RWPE1 (cell line): ENCODE measurements around the gene RPL11.

ENCODE experiments used
- CTCF ChIA-PET: fragments of 350-600 bp; sonication (Branson Sonifier 250); formaldehyde crosslinking; extraction: SDS; loops from one replicate; lab custom pipeline; 2021; lab: Yijun Ruan, JAX
- POLR2A ChIA-PET: fragments of 400-600 bp; formaldehyde crosslinking; extraction: SDS; loops from one replicate; lab custom pipeline; 2020; ENCODE audit warnings: antibody characterized with exemption; ENCODE audit not compliant: low non-redundant PET; lab: Yijun Ruan, JAX
- DNase-seq: peaks from one replicate; pipeline ENCODE4 v3.0.0; 2012; ENCODE audit warnings: low spot score
- H3K27ac ChIP-seq: fragments of 450-650 bp; 2 replicates; pipeline ENCODE4 v1.5.1; 2017
- CTCF ChIP-seq: fragments of 450-650 bp; conservative IDR thresholded peaks from 2 replicates; pipeline ENCODE4 v1.5.1; 2017; ENCODE audit warnings: low read depth, mild to moderate bottlenecking

The RPL11 gene

GRCh38 chr1:23695667-23696066, 4.1 kb downstream of the RPL11 start:
- TF ChIP-seq CTCF = no peak
- no peak overlapping the region for H3K27ac ChIP-seq
- DNase-seq = no peak
- ChIA-PET CTCF (interaction anchor here (1.6 kb wide), 1 partner anchor 58 kb away, joined by 4 read pairs; no protein-coding TSS in a partner anchor), POLR2A (no interaction called here)

DNA sequence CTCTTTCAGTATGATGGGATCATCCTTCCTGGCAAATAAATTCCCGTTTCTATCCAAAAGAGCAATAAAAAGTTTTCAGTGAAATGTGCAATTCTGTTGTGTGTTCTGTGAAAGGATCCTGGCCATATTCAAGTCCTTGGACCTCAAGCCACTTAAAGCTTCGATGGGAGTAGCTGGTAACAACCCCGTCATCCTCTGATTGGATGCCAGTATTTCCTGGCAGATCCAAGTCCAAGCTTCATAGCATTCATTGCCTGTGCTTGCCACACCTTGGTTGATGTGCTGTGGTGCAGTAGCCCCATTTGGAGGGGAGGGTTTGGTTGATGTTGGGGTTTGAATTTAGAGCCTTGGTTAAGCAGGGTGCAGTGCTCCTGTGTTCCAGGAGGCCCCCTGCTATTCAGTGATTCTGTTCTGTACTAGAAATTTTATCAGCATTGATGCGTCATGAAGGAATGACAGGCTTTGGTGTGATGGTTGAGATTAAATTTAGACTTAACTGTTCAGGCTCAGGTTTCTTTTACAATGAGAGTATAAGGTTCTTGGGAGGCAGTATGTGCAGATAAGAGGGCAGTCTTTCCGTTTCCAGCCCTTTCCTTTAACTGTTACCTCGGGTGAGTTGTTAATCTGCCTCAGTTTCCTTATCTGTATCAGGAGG, 4.9 kb downstream of the RPL11 start:
- H3K27ac ChIP-seq = no peak overlapping the region
- POLR2A ChIA-PET = no interaction called here
- no peak for TF ChIP-seq CTCF
- CTCF ChIA-PET = interaction anchor here (0.6 kb wide), 1 partner anchor 103 kb away, joined by 3 read pairs; no protein-coding TSS in a partner anchor
- DNase-seq = no peak

- POLR2A ChIA-PET = no interaction called here
- DNase-seq = no peak
- TF ChIP-seq CTCF = no peak
- H3K27ac ChIP-seq = no peak overlapping the region
- CTCF ChIA-PET = interaction anchor here (0.6 kb wide), 1 partner anchor 651 kb away, joined by 3 read pairs; no protein-coding TSS in a partner anchor
Observed at GRCh38 chr1:23698466-23698865, 6.9 kb downstream of the RPL11 start.

DNA sequence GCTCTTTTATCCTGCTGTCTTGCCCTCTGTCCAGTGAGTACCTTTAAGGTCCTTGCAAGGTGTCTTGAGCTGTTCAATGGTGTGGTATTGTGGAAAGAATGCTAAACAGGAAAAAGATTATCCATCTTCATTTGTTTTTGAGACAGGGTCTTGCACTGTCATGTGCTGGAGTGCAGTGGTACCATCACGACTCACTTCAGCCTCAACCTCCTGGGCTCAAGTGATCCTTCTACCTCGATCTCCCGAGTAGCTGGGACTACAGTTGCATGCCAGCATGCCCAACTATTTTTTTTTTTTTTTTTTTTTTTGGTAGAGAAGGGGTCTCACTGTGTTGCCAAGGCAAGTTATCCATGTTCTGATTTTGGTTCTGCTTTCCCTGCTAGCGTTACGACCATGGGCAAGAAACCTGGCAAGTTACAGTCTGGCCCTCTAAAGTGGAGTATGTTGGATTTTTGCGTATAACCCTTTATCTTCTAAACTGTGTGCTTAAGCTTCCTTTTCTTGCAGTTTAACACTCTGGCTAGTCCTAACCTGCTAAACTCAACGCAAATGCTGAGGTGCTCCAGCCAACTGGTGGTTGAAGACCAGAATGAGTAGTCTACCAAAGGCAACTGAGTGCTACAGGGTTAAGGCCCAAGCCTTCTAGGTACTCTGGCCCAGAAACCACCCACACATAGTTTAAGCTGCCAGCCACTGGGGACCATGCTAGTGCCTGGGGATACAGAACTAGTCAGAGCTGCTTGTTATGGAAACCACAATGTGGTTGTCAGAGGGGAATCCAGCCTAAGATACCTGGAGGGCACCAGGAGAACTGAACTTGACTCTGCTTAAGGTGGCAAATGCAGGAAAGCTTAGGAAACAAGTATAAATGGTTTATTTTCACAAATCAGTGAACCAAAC, 7.9 kb downstream of the RPL11 start:
- POLR2A ChIA-PET = interaction anchor here (0.6 kb wide), 1 partner anchor 45 kb away, joined by 4 read pairs; no protein-coding TSS in a partner anchor
- CTCF ChIA-PET = interaction anchor here (0.6 to 0.7 kb wide), 4 partner anchors 8 to 818 kb away, joined by 3 to 5 read pairs (median 3); partner anchors contain the start of gene RPL11
- no peak for TF ChIP-seq CTCF
- DNase-seq = no peak
- H3K27ac ChIP-seq = no peak overlapping the region; the same call in 1 of the 2 replicates

- ChIA-PET CTCF (no interaction called here), POLR2A (no interaction called here)
- H3K27ac ChIP-seq = peak overlapping the region; percentile 27; the same call in 1 of the 2 replicates
- TF ChIP-seq CTCF = no peak
- DNase-seq = no peak
Observed at GRCh38 chr1:23701310-23701709, 9.7 kb downstream of the RPL11 start.

DNA sequence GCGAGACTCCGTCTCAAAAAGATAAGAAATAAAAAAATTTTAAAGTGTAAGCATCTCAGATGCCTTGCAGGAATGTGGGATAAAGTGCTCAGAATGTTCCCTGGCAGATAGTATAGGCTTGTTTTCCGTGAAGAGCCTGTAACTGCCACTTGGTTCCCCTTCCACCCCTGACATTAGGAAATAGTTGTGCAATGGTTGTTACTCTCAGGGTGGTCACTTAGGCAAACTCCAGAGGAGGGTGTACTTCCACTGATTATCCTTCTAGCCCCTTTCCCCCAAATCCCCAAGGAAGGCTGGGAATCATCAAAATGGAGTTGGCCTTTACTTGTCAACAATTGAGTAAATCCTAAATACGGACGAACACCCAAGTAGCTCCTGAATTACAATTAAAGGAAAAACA, 10.4 kb downstream of the RPL11 start:
- CTCF ChIA-PET = no interaction called here
- DNase-seq = no peak
- POLR2A ChIA-PET = interaction anchor here (0.6 kb wide), 1 partner anchor 84 kb away, joined by 5 read pairs; no protein-coding TSS in a partner anchor
- H3K27ac ChIP-seq = peak overlapping the region; percentile 27; the same call in 1 of the 2 replicates
- no peak for TF ChIP-seq CTCF
